GM12892 (cell line): Measurements from ENCODE around the gene ACSF3.

Experiments
- POLR2A ChIP-seq: IDR thresholded peaks from 2 replicates; pipeline ENCODE4 v1.6.1; 2011; ENCODE audit warnings: low read depth, low read length, control low read depth
- POLR2AphosphoS5 ChIP-seq: IDR thresholded peaks from 2 replicates; pipeline ENCODE4 v1.6.1; 2011; ENCODE audit warnings: low read depth, low read length, control low read depth
- TAF1 ChIP-seq: IDR thresholded peaks from 2 replicates; pipeline ENCODE4 v1.6.1; 2011; ENCODE audit warnings: low read depth, mild to moderate bottlenecking, control low read depth, low read length, borderline replicate concordance

GRCh38 chr16:89172528-89173173, 79.0 kb downstream of the ACSF3 start:
- TF ChIP-seq POLR2A (no peak), POLR2AphosphoS5 (no peak), TAF1 (no peak)
